ENCODE results near the gene APOH. TPM values are rescaled to one million over a fixed set of nuclear protein-coding genes. Genes with fewer than 3 reads are reported as not detected.

Gene APOH, protein sequence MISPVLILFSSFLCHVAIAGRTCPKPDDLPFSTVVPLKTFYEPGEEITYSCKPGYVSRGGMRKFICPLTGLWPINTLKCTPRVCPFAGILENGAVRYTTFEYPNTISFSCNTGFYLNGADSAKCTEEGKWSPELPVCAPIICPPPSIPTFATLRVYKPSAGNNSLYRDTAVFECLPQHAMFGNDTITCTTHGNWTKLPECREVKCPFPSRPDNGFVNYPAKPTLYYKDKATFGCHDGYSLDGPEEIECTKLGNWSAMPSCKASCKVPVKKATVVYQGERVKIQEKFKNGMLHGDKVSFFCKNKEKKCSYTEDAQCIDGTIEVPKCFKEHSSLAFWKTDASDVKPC
- total RNA-seq, result not detected in 2 replicates

DNA sequence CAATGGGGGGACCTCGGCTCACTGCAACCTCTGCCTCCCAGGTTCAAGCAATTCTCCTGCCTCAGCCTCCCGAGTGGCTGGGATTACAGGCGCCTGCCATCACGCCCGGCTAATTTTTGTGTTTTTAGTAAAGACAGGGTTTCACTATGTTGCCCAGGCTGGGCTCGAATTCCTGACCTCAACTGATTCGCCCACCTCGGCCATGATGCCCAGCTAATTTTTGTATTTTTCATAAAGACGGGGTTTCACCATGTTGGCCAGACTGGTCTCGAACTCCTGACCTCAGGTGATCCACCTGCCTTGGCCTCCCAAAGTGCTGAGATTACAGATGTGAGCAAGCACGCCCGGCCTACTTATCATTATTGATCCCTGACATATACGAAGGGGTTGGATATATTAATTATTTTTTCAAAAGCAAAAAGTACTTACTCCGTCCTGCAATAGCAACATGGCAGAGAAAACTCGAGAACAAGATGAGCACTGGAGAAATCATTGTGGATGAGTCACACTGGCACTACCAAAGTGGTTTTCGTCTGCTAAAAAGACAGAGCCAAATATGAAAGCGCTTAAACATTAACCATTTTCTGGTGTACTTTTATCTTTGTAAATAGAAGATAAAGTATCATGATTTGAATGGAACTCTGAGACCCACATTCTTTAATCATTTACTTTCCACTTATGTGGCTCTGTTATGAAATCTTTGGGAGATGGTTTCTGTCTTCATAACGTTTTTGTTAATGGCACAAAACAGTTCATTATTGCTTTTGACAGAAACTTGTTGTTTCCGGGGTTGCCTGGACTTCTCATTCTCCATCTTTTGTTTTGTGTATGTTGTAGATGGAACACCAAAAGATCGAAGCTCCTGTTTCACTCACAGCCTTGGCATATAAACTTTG lies at the start of gene APOH:
APOH (minus strand) TSS at position 529 of the 896 bp plus-strand sequence; CDS start at position 493, 36 bp downstream.

DNA sequence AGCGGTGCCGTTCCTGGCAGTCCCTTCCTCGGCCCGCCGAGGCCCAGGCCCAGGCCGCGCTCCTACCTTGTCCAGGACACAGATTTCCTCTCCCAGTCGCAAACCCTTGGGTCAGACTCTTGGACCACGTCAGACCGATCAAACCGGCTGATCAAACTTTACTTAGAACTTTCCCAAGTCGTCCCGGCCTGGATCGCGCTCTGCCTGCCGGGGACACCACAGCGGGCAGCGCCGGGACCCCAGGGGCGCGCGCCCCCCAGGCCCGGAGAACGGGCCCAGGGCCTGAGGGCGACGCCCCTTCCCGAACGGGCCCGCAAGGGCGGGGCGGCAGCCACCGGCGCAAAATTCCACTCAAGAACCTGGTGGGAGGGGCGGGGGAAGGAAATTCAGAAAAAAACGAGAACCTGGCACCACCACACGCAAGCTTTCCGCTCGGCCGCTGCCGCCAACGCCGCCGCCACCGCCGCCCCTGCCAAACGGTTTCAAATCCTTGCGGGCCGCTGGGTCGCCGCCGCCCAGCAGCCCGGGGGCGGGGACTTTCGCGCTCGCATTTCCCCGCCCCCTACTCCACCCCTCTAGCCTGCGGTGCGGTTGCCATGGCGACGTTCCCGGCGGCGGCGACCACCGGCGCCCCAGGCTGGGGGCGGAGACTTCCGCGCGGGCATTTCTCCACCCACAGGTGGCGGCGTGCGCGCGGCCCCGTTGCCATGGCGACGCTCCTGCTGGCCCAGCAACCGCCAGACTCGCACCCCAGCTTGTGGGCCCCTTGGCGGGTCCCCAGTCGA lies 37.4 kb downstream of the APOH start, which contains the start of gene CEP112:
CEP112 (minus strand) TSS at position 541 of the 785 bp plus-strand sequence.

Other genes with a start within 250 kb of the APOH start
- gene CEP112, start 37.3 kb downstream of the APOH start, total RNA-seq, result 4.8 and 7.4 TPM in 2 replicates
- gene PRKCA, start 73.2 kb upstream of the APOH start, total RNA-seq, result 34.0 and 89.5 TPM in 2 replicates

Data from smooth muscle cell of the pulmonary artery (primary cell).